COLO829 (cell line): ENCODE data around the gene CCDC110.

ENCODE experiments used
- DNase-seq: peaks from one replicate; pipeline ENCODE4 v3.0.0; 2012; ENCODE audit warnings: low spot score

CCDC110 gene

GRCh38 chr4:185472103-185472542 is 590 bp upstream of the CCDC110 start:
- DNase-seq: no peak

GRCh38 chr4:185470501-185471195 is 885 bp downstream of the CCDC110 start:
- DNase-seq: no peak

- no peak for DNase-seq
These were observed 1.9 kb downstream of the CCDC110 start for GRCh38 chr4:185469580-185470154.

GRCh38 chr4:185468999-185469398 is 2.5 kb downstream of the CCDC110 start:
- DNase-seq: no peak

GRCh38 chr4:185467991-185468390 is 3.5 kb downstream of the CCDC110 start:
- no peak for DNase-seq

- DNase-seq: no peak
These were observed 4.4 kb downstream of the CCDC110 start for GRCh38 chr4:185467101-185467500.

- no peak for DNase-seq
These were observed 5.8 kb downstream of the CCDC110 start for GRCh38 chr4:185465707-185466106.

- no peak for DNase-seq
These were observed 6.6 kb downstream of the CCDC110 start for GRCh38 chr4:185464887-185465286.

- no peak for DNase-seq
These were observed 7.3 kb downstream of the CCDC110 start for GRCh38 chr4:185464183-185464582.

- DNase-seq: no peak
These were observed 8.0 kb downstream of the CCDC110 start for GRCh38 chr4:185463541-185463940.

GRCh38 chr4:185461565-185461964 is 10.0 kb downstream of the CCDC110 start:
- no peak for DNase-seq

- no peak for DNase-seq
These were observed 14.4 kb downstream of the CCDC110 start for GRCh38 chr4:185457136-185457535.

GRCh38 chr4:185456131-185456530 is 15.4 kb downstream of the CCDC110 start:
- DNase-seq: no peak

- no peak for DNase-seq
These were observed 26.3 kb downstream of the CCDC110 start for GRCh38 chr4:185445209-185445608.

GRCh38 chr4:185441479-185441878 is 30.1 kb downstream of the CCDC110 start:
- no peak for DNase-seq

- DNase-seq: no peak
These were observed 33.7 kb downstream of the CCDC110 start for GRCh38 chr4:185437809-185438208.

GRCh38 chr4:185435466-185435865 is 36.1 kb downstream of the CCDC110 start:
- DNase-seq: no peak

- no peak for DNase-seq
These were observed 41.9 kb downstream of the CCDC110 start for GRCh38 chr4:185429660-185430059.

- no peak for DNase-seq
These were observed 44.4 kb downstream of the CCDC110 start for GRCh38 chr4:185426960-185427688.

GRCh38 chr4:185425647-185426352 is 45.7 kb downstream of the CCDC110 start, which contains the start of gene UFSP2:
Gene UFSP2 (minus strand): TSS chr4:185425964. CDS start chr4:185425868, 96 bp downstream.
- DNase-seq: peak; percentile 89

GRCh38 chr4:185424905-185425646 is 46.5 kb downstream of the CCDC110 start:
- DNase-seq: peak; percentile 27
